Heart left ventricle (tissue), 16 donors: Measurements from ENCODE around the gene SND1. TPM values are rescaled to one million over a fixed set of nuclear protein-coding genes. Genes with fewer than 3 reads are reported as not detected.

ENCODE experiments used
- ATAC-seq, 4 donors: fragments of 200-7000 bp; cut with Tn5 transposase; one replicate each; pipeline ENCODE4 v1.9.1; 2020 to 2022; ENCODE audit warnings: moderate library complexity in 4 of 4, mild to moderate bottlenecking in 3 of 4, moderate number of reproducible peaks in 1 of 4
- DNase-seq, 5 donors: peaks; one replicate each; pipeline ENCODE4 v3.0.0-alpha.2; 2020
- H3K27ac ChIP-seq, 12 donors: fragments of 200-600 bp; sonication (generic) in 4 of 12; one replicate each; pipeline versions ENCODE4 v1.5.0 to v1.8.0; 2016 to 2022; ENCODE audit warnings: mild to moderate bottlenecking in 2 of 12
- H3K27me3 ChIP-seq, 9 donors: fragments of 200-600 bp; sonication (generic) in 2 of 9; one replicate each; pipeline versions ENCODE4 v1.5.1 to v1.8.0; 2016 to 2022; ENCODE audit warnings: mild to moderate bottlenecking in 3 of 9
- H3K36me3 ChIP-seq, 9 donors: fragments of 200-600 bp; sonication (generic) in 2 of 9; one replicate each; pipeline versions ENCODE4 v1.5.0 to v1.8.0; 2018 to 2022; ENCODE audit warnings: mild to moderate bottlenecking in 2 of 9
- H3K4me1 ChIP-seq, 12 donors: fragments of 200-600 bp; sonication (generic) in 4 of 12; one replicate each; pipeline versions ENCODE4 v1.5.0 to v1.8.0; 2016 to 2022; ENCODE audit warnings: mild to moderate bottlenecking in 3 of 12
- H3K4me3 ChIP-seq, 12 donors: fragments of 200-600 bp; sonication (generic) in 4 of 12; one replicate each; pipeline versions ENCODE4 v1.5.0 to v1.8.0; 2017 to 2022; ENCODE audit warnings: mild to moderate bottlenecking in 9 of 12, moderate library complexity in 4 of 12
- H3K9me3 ChIP-seq, 12 donors: fragments of 200-600 bp; sonication (generic) in 4 of 12; one replicate each; pipeline versions ENCODE4 v1.5.0 to v1.8.0; 2016 to 2022; ENCODE audit warnings: mild to moderate bottlenecking in 1 of 12
- POLR2A ChIP-seq, 2 donors: fragments of 450-650 bp; IDR thresholded peaks; one replicate each; pipeline ENCODE4 v1.6.1; 2017; ENCODE audit warnings: antibody characterized with exemption in 2 of 2, mild to moderate bottlenecking in 2 of 2, moderate library complexity in 2 of 2
- WGBS, 4 donors: extraction: QIAGEN DNeasy Blood & Tissue Kit in 2 of 4; methylation state at CpG; one replicate each; pipeline versions ENCODE4 v1.1.5 to v1.1.7; 2013 to 2018; 5-methylcytosine and 5-hydroxymethylcytosine counted together
- intact Hi-C, 10 donors: fragments of 100-400 bp; cut with DNase I; formaldehyde crosslinking; loops; one replicate each; pipeline versions ENCODE4 v1.11.1 to v1.14.2; 2022
- polyA plus RNA-seq, 2 donors: library from polyadenylated mRNA; stranded (reverse); fragments of 200-250 nt; gene quantifications; one replicate each; pipeline ENCODE4 v1.2.3, GENCODE V29; 2013
- total RNA-seq, 9 donors: library from RNA; depleted of rRNA in 2 of 9; stranded (reverse); fragments of >200 nt in 2 of 9; fragmentation: NEBNext Ultra II Directional in 3 of 9; extraction: Animal tissue kit (Norgen Biotek cat#: 25700) in 3 of 9; gene quantifications; one replicate each; pipeline versions ENCODE4 v1.1.0 to v1.2.4, GENCODE V29; 2016 to 2023
- TF ChIP-seq, protein P1 (sequence below), 12 donors: fragments of 200-600 bp; sonication (generic) in 4 of 12; IDR thresholded peaks; one replicate each; pipeline versions ENCODE4 v1.5.0 to v1.8.0; 2018 to 2022; ENCODE audit warnings: antibody characterized with exemption in 12 of 12, mild to moderate bottlenecking in 5 of 12
- donor health status: ischemic (EF 13 %, LVEDD 7.1; RV severe dilation, severe dysfunction).
- donor health status: healthy with polysubstance abuse.
- donor health status: DM: no; HTN: yes; CAD: no.
- donor health status: DM: no; HTN: no; CAD: no.
- donor health status: ischemic (EF 25% LVEDD 6.9; RV normal size, moderate dysfunction).
- donor health status: ischemic (EF 25% LVEDD 5.7; RV mildly dilated, moderate dysfunction).
- donor health status: healthy.
- donor health status: DM: yes; HTN: yes; CAD: no.
- donor health status: ischemic (EF 35%, LVEDD 5.7; RV mildly dilated, moderate dysfunction).
- donor health status: nonischemic (EF 11% LVEDD 7.7; RV severe dilation, severe dysfunction).
- donor health status: DM: yes; HTN: yes; CAD: no.
- donor health status: PGD.
- donor health status: ischemic (EF 29% LVEDD 5.4; RV normal size, mild dysfunction).
- donor health status: nonischemic (EF 23%, LVEDD 6.1; RV moderate dilation, normal function).

Gene SND1
- total and polyA plus RNA-seq, 11 donors: 45.6 to 115 (median 76.3) TPM

DNA sequence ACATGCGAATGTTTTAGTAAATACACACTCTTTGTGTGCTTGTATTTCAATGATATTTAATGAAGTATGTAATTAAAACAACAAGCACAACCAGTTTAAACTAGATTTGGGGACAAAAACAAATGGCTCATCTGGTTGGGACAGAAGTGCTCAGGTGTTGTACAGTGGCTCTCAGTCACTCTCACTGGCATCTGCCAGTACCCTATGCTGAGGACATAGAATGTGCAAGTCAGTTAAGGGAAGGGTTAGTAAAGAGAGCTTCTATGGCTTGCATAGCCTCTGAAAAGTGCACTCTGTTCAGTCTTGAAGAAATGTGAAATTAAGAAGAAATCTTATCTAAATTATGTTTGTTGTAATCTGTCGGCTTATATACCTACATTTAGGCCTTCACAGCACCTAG is 196.2 kb downstream of the SND1 start:
- intact Hi-C loops: no loop called here
- H3K9me3 ChIP-seq: no peaks in the 10 kb centered on the region
- no peak for DNase-seq
- no peaks in the 10 kb centered on the region for H3K27me3 ChIP-seq
- H3K36me3 ChIP-seq: peaks cover 0 to 14% (median 4%) of the 10 kb centered on the region in 9 donors
- no peak overlapping the region for H3K4me3 ChIP-seq
- WGBS, 4 donors: 91 to 93% (median 93%) methylated on average over 2 of the region's 2 CpGs
- H3K27ac ChIP-seq: no peak overlapping the region
- peaks cover 4 to 36% (median 20%) of the 10 kb centered on the region in 12 donors for H3K4me1 ChIP-seq
- TF ChIP-seq, protein P1, sequence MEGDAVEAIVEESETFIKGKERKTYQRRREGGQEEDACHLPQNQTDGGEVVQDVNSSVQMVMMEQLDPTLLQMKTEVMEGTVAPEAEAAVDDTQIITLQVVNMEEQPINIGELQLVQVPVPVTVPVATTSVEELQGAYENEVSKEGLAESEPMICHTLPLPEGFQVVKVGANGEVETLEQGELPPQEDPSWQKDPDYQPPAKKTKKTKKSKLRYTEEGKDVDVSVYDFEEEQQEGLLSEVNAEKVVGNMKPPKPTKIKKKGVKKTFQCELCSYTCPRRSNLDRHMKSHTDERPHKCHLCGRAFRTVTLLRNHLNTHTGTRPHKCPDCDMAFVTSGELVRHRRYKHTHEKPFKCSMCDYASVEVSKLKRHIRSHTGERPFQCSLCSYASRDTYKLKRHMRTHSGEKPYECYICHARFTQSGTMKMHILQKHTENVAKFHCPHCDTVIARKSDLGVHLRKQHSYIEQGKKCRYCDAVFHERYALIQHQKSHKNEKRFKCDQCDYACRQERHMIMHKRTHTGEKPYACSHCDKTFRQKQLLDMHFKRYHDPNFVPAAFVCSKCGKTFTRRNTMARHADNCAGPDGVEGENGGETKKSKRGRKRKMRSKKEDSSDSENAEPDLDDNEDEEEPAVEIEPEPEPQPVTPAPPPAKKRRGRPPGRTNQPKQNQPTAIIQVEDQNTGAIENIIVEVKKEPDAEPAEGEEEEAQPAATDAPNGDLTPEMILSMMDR (IDR thresholded peaks at IDR 0.05): no peak
- TF ChIP-seq POLR2A (IDR thresholded peaks at IDR 0.05): no peak
- no peak for ATAC-seq

DNA sequence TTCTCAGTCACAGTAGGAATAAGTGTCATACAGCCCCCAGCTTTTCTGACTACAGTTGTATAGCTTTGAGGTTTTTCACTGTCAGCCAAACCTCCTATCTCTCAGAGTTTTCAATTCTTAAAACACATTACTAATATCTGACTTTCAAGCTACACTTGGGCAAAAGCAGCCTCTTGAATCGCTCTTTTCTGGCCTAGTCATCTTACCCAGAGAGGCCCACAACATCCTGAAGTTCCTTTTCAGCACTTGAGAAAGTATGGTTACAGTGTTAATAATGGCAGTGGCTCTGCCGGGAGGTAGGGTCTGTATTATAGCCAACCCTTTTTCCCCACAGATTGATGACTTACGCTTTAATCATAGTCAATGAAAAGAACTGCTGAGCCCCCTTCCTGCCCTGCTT is 198.2 kb downstream of the SND1 start:
- no peak for ATAC-seq
- H3K9me3 ChIP-seq: no peaks in the 10 kb centered on the region
- H3K27ac ChIP-seq: no peak overlapping the region
- no peak overlapping the region for H3K4me3 ChIP-seq
- no peaks in the 10 kb centered on the region for H3K27me3 ChIP-seq
- H3K36me3 ChIP-seq: peaks cover 0 to 9% (median 4%) of the 10 kb centered on the region in 9 donors
- WGBS, 4 donors: 93 to 100% (median 95%) methylated on average over 3 of the region's 3 CpGs
- TF ChIP-seq POLR2A (IDR thresholded peaks at IDR 0.05): no peak
- TF ChIP-seq, protein P1 (IDR thresholded peaks at IDR 0.05): no peak
- intact Hi-C loops: no loop called here
- DNase-seq: no peak
- peaks cover 0 to 25% (median 6%) of the 10 kb centered on the region in 12 donors for H3K4me1 ChIP-seq

GRCh38 chr7:127854383-127854782 is 202.4 kb downstream of the SND1 start:
- WGBS, 4 donors: 91 to 96% (median 95%) methylated on average over 2 of the region's 2 CpGs
- no peak for ATAC-seq
- H3K4me1 ChIP-seq: peaks cover 0 to 14% (median 6%) of the 10 kb centered on the region in 12 donors

GRCh38 chr7:127857464-127857841 is 205.5 kb downstream of the SND1 start:
- no peak overlapping the region for H3K4me3 ChIP-seq
- DNase-seq (no peak), ATAC-seq (no peak)
- WGBS, 4 donors: 94 to 98% (median 96%) methylated on average over 4 of the region's 4 CpGs
- intact Hi-C loops: no loop called here
- no peaks in the 10 kb centered on the region for H3K9me3 ChIP-seq
- peaks cover 0 to 3% (median 0%) of the 10 kb centered on the region in 9 donors for H3K36me3 ChIP-seq
- no peaks in the 10 kb centered on the region for H3K27me3 ChIP-seq
- peaks cover 0 to 14% (median 6%) of the 10 kb centered on the region in 12 donors for H3K4me1 ChIP-seq
- TF ChIP-seq, protein P1 (IDR thresholded peaks at IDR 0.05): no peak
- no peak for TF ChIP-seq POLR2A (IDR thresholded peaks at IDR 0.05)
- H3K27ac ChIP-seq: no peak overlapping the region

More at GRCh38 chr7:127854383-127854782, 202.4 kb downstream of the SND1 start:
- H3K27ac ChIP-seq: no peak overlapping the region
- intact Hi-C loops: no loop called here
- H3K4me3 ChIP-seq: no peak overlapping the region
- peaks cover 0 to 6% (median 0%) of the 10 kb centered on the region in 9 donors for H3K36me3 ChIP-seq
- no peaks in the 10 kb centered on the region for H3K27me3 ChIP-seq
- no peak for TF ChIP-seq POLR2A (IDR thresholded peaks at IDR 0.05)
- TF ChIP-seq, protein P1 (IDR thresholded peaks at IDR 0.05): no peak
- no peaks in the 10 kb centered on the region for H3K9me3 ChIP-seq
- DNase-seq: no peak
